ENCODE data around the gene GRID1. TPM values are rescaled to one million over a fixed set of nuclear protein-coding genes. Genes with fewer than 3 reads are reported as not detected.

GRID1 gene
- polyA plus RNA-seq (2012; ENCODE audit: insufficient read depth, insufficient read length), result 0.53 TPM

- peak within 1 kb of the TSS; percentile 37 for H3K4me3 ChIP-seq (ENCODE audit: low read length)
- DNase-seq (ENCODE audit: low read depth, low spot score), result peak; percentile 18
Observed at GRCh38 chr10:86366033-86366901, at the start of gene GRID1. GRID1 (minus strand) TSS chr10:86366795.

- no peak for DNase-seq (ENCODE audit: low read depth, low spot score)
- H3K4me3 ChIP-seq (ENCODE audit: low read length), result no peak overlapping the region
Observed at GRCh38 chr10:86415583-86415982, 49.0 kb upstream of the GRID1 start.

GRCh38 chr10:86415116-86415515 is 48.5 kb upstream of the GRID1 start:
- DNase-seq (ENCODE audit: low read depth, low spot score), result no peak
- no peak overlapping the region for H3K4me3 ChIP-seq (ENCODE audit: low read length)

GRCh38 chr10:86413046-86413728 is 46.6 kb upstream of the GRID1 start:
- peak overlapping the region; percentile 36 for H3K4me3 ChIP-seq (ENCODE audit: low read length)
- peak; percentile 85 for DNase-seq (ENCODE audit: low read depth, low spot score)

GRCh38 chr10:86411852-86412560 is 45.4 kb upstream of the GRID1 start:
- peak; percentile 71 for DNase-seq (ENCODE audit: low read depth, low spot score)
- peak overlapping the region; percentile 4; the same call in 1 of the 2 replicates for H3K4me3 ChIP-seq (ENCODE audit: low read length)

- peak; percentile 82 for DNase-seq (ENCODE audit: low read depth, low spot score)
- H3K4me3 ChIP-seq (ENCODE audit: low read length), result peak overlapping the region; percentile 4; the same call in 1 of the 2 replicates
Observed at GRCh38 chr10:86411281-86411841, 44.8 kb upstream of the GRID1 start.

GRCh38 chr10:86410542-86411124 is 44.0 kb upstream of the GRID1 start:
- H3K4me3 ChIP-seq (ENCODE audit: low read length), result no peak overlapping the region
- no peak for DNase-seq (ENCODE audit: low read depth, low spot score)

GRCh38 chr10:86409183-86409582 is 42.6 kb upstream of the GRID1 start:
- DNase-seq (ENCODE audit: low read depth, low spot score), result no peak
- H3K4me3 ChIP-seq (ENCODE audit: low read length), result no peak overlapping the region

GRCh38 chr10:86403183-86403797 is 36.7 kb upstream of the GRID1 start:
- no peak overlapping the region for H3K4me3 ChIP-seq (ENCODE audit: low read length)
- no peak for DNase-seq (ENCODE audit: low read depth, low spot score)

- no peak overlapping the region for H3K4me3 ChIP-seq (ENCODE audit: low read length)
- DNase-seq (ENCODE audit: low read depth, low spot score), result no peak
Observed at GRCh38 chr10:86402283-86402941, 35.8 kb upstream of the GRID1 start.

- H3K4me3 ChIP-seq (ENCODE audit: low read length), result no peak overlapping the region
- no peak for DNase-seq (ENCODE audit: low read depth, low spot score)
Observed at GRCh38 chr10:86401588-86402282, 35.1 kb upstream of the GRID1 start.

- H3K4me3 ChIP-seq (ENCODE audit: low read length), result peak overlapping the region; percentile 61
- no peak for DNase-seq (ENCODE audit: low read depth, low spot score)
Observed at GRCh38 chr10:86400705-86401587, 34.4 kb upstream of the GRID1 start.

GRCh38 chr10:86399879-86400704 is 33.5 kb upstream of the GRID1 start:
- DNase-seq (ENCODE audit: low read depth, low spot score), result peak; percentile 86
- peak overlapping the region; percentile 61 for H3K4me3 ChIP-seq (ENCODE audit: low read length)

- H3K4me3 ChIP-seq (ENCODE audit: low read length), result peak overlapping the region; percentile 61
- no peak for DNase-seq (ENCODE audit: low read depth, low spot score)
Observed at GRCh38 chr10:86399514-86399878, 32.9 kb upstream of the GRID1 start.

GRCh38 chr10:86397120-86397519 is 30.5 kb upstream of the GRID1 start:
- no peak for DNase-seq (ENCODE audit: low read depth, low spot score)
- H3K4me3 ChIP-seq (ENCODE audit: low read length), result no peak overlapping the region
